Activated CD4-positive, CD25-positive, alpha-beta regulatory T cell treated with anti-CD3 and anti-CD28 coated beads, Interleukin-2, amount 50 U/mL, for 16 hours (primary cell): ENCODE measurements around the gene ZNF57.
"Not testable (repeated sequence)": the region's sequence is repeated elsewhere in the genome, so short reads cannot be mapped to it uniquely, and the experiment has no call there.

Source experiments
- DNase-seq: peaks from one replicate; pipeline ENCODE4 v3.0.0-alpha.2; 2020; ENCODE audit warnings: low read depth, low spot score

The ZNF57 gene

GRCh38 chr19:2896694-2897093 lies 4.0 kb upstream of the ZNF57 start:
- DNase-seq: no peak

- no peak for DNase-seq
These were observed 2.0 kb downstream of the ZNF57 start for GRCh38 chr19:2902590-2903218.

GRCh38 chr19:2903326-2903725 lies 2.6 kb downstream of the ZNF57 start:
- not testable (repeated sequence) for DNase-seq

- no peak for DNase-seq
These were observed 5.3 kb downstream of the ZNF57 start for GRCh38 chr19:2905918-2906519.

GRCh38 chr19:2906631-2907195 lies 6.0 kb downstream of the ZNF57 start:
- no peak for DNase-seq

- DNase-seq: no peak
These were observed 11.6 kb downstream of the ZNF57 start for GRCh38 chr19:2912306-2912705.

GRCh38 chr19:2917275-2918184 lies 16.8 kb downstream of the ZNF57 start:
- DNase-seq: no peak

GRCh38 chr19:2922987-2923386 lies 22.3 kb downstream of the ZNF57 start:
- no peak for DNase-seq

GRCh38 chr19:2923510-2923909 lies 22.8 kb downstream of the ZNF57 start:
- DNase-seq: no peak

GRCh38 chr19:2926341-2927031 lies 25.8 kb downstream of the ZNF57 start:
- DNase-seq: no peak

GRCh38 chr19:2927032-2927430 lies 26.3 kb downstream of the ZNF57 start:
- no peak for DNase-seq

- DNase-seq: no peak
These were observed 32.8 kb downstream of the ZNF57 start for GRCh38 chr19:2933490-2933910.

- not testable (repeated sequence) for DNase-seq
These were observed 35.1 kb downstream of the ZNF57 start for GRCh38 chr19:2935863-2936262.

- no peak for DNase-seq
These were observed 42.4 kb downstream of the ZNF57 start for GRCh38 chr19:2942928-2943640.

GRCh38 chr19:2944403-2944774 lies 43.7 kb downstream of the ZNF57 start:
- no peak for DNase-seq

- peak; percentile 98 for DNase-seq
These were observed 44.2 kb downstream of the ZNF57 start, which contains the start of gene ZNF77 for GRCh38 chr19:2944775-2945574. Gene ZNF77 (minus strand): TSS chr19:2944971. CDS start chr19:2944840, 131 bp downstream.

GRCh38 chr19:2945575-2946184 lies 45.0 kb downstream of the ZNF57 start:
- DNase-seq: no peak

- DNase-seq: no peak
These were observed 49.2 kb downstream of the ZNF57 start for GRCh38 chr19:2949939-2950285.

- DNase-seq: peak; percentile 99
These were observed 49.8 kb downstream of the ZNF57 start for GRCh38 chr19:2950286-2951124.
